Pancreas (tissue), 10 donors: ENCODE data around the gene ATRN. TPM values are rescaled to one million over a fixed set of nuclear protein-coding genes. Genes with fewer than 3 reads are reported as not detected.

Experiments
- ATAC-seq, 4 donors: fragments of 200-7000 bp; cut with Tn5 transposase; one replicate each; pipeline versions ENCODE4 v1.8.0 to v1.9.1; 2020; ENCODE audit warnings: mild to moderate bottlenecking in 4 of 4, moderate library complexity in 4 of 4
- DNase-seq, 6 donors: peaks; one replicate each; pipeline ENCODE4 v3.0.0-alpha.2; 2020
- FAIRE-seq: peaks from 2 replicates; lab custom pipeline; 2012; peaks lifted over from hg19 to GRCh38; lab: Jason Lieb, UNC
- H3K27ac ChIP-seq, 4 donors: fragments of 200-600 bp; sonication (generic); 1 replicate in 3 of 4; 2 replicates in 1 of 4; pipeline versions ENCODE4 v1.5.0 to v1.8.0; 2020
- H3K27me3 ChIP-seq, 4 donors: fragments of 200-600 bp; one replicate each; pipeline ENCODE4 v1.8.0; 2021
- H3K36me3 ChIP-seq, 3 donors: fragments of 200-600 bp; sonication (generic) in 1 of 3; one replicate each; pipeline versions ENCODE4 v1.5.0 to v1.8.0; 2020 to 2021
- H3K4me1 ChIP-seq, 3 donors: fragments of 200-600 bp; one replicate each; pipeline ENCODE4 v1.8.0; 2021
- H3K4me3 ChIP-seq, 4 donors: fragments of 200-600 bp; sonication (generic) in 2 of 4; one replicate each; pipeline versions ENCODE4 v1.5.0 to v1.8.0; 2020 to 2021
- H3K9me3 ChIP-seq, 4 donors: fragments of 200-600 bp; one replicate each; pipeline ENCODE4 v1.8.0; 2021
- WGBS, 2 donors: extraction: QIAGEN DNeasy Blood & Tissue Kit; methylation state at CpG; one replicate each; pipeline ENCODE4 v1.1.7; 2013; 5-methylcytosine and 5-hydroxymethylcytosine counted together
- intact Hi-C, 3 donors: fragments of 100-400 bp; cut with DNase I; formaldehyde crosslinking; loops; one replicate each; pipeline versions ENCODE4 v1.11.1 to v1.14.2; 2022
- polyA plus RNA-seq, 2 donors: library from polyadenylated mRNA; stranded (reverse); fragments of 200-250 nt; gene quantifications; one replicate each; pipeline ENCODE4 v1.2.3, GENCODE V29; 2013
- total RNA-seq, 6 donors: library from RNA; stranded (reverse); fragmentation: NEBNext Ultra II Directional in 4 of 6; extraction: Animal tissue kit (Norgen Biotek cat#: 25700) in 4 of 6; gene quantifications; one replicate each; pipeline versions ENCODE4 v1.2.1 to v1.2.4, GENCODE V29; 2021 to 2023
- TF ChIP-seq, protein P1 (sequence below), 4 donors: fragments of 200-600 bp; sonication (generic) in 3 of 4; IDR thresholded peaks; one replicate each; pipeline versions ENCODE4 v1.5.0 to v1.8.0; 2021; ENCODE audit warnings: antibody characterized with exemption in 4 of 4
- donor health status: healthy with polysubstance abuse.
- donor health status: DM: no; HTN: no; CAD: no; lungs with moderate emphysema.
- donor health status: DM: no; HTN: no; CAD: no.
- donor health status: control.
- donor health status: control.
- donor health status: Bipolar disorder and iron deficiency.
- donor health status: DM: yes; HTN: yes; CAD: no.
- donor health status: DM: no; HTN: no; CAD: no.
- donor health status: DM: no; HTN: no; CAD: no.
- donor health status: DM: yes; HTN: yes; CAD: no.

ATRN gene
- total and polyA plus RNA-seq, 8 donors, result 3.6 to 30.4 (median 20.6) TPM

DNA sequence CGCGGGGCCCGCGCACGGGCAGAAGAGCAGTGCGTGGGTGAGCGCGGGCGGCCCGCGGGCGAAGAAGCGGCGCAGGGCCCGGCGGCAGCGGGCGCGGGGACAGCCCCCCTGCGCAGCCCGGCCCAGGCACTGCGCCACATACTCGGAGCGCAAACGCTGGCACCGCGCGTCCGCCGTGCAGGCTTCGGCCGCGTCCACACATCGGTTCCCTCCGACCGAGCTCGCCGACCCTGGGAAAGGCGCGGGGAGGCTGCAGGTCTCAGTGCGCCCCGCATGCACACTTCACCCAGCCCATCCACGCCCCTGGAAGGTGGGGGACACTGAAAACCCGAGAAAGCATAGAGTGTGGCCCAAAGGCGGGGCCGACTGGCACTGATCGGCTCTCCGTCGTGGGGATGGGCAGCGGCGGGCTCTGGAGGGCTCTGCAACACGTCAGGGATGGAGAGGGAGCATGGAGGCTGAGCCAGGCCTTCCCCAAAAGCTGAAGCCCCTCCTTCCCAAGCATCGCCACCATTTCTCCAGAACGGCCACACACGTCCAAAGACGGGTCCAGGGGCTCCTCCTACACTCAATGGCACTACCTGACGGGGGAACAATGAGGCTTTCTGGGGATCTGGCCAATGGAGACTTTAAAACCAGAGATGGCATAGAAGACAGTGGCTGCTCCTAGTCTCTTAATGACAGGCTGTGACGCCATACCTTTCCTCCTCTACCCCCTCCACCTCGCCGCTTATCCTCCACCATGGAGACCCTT, 190.4 kb downstream of the ATRN start:
- H3K27me3 ChIP-seq, result no peaks in the 10 kb centered on the region
- no peak overlapping the region for H3K4me3 ChIP-seq
- H3K36me3 ChIP-seq, result no peaks in the 10 kb centered on the region
- FAIRE-seq, result no peak
- H3K9me3 ChIP-seq, result no peaks in the 10 kb centered on the region
- no peak for ATAC-seq
- TF ChIP-seq, protein P1, sequence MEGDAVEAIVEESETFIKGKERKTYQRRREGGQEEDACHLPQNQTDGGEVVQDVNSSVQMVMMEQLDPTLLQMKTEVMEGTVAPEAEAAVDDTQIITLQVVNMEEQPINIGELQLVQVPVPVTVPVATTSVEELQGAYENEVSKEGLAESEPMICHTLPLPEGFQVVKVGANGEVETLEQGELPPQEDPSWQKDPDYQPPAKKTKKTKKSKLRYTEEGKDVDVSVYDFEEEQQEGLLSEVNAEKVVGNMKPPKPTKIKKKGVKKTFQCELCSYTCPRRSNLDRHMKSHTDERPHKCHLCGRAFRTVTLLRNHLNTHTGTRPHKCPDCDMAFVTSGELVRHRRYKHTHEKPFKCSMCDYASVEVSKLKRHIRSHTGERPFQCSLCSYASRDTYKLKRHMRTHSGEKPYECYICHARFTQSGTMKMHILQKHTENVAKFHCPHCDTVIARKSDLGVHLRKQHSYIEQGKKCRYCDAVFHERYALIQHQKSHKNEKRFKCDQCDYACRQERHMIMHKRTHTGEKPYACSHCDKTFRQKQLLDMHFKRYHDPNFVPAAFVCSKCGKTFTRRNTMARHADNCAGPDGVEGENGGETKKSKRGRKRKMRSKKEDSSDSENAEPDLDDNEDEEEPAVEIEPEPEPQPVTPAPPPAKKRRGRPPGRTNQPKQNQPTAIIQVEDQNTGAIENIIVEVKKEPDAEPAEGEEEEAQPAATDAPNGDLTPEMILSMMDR (IDR thresholded peaks at IDR 0.05), result no peak
- H3K4me1 ChIP-seq, result no peaks in the 10 kb centered on the region
- 10 to 12% methylated on average over 60 of the region's 60 CpGs for WGBS, 2 donors
- no peak overlapping the region for H3K27ac ChIP-seq
- peak in 1 of 6 donors; percentile 55 for DNase-seq
- intact Hi-C loops, result no loop called here

DNA sequence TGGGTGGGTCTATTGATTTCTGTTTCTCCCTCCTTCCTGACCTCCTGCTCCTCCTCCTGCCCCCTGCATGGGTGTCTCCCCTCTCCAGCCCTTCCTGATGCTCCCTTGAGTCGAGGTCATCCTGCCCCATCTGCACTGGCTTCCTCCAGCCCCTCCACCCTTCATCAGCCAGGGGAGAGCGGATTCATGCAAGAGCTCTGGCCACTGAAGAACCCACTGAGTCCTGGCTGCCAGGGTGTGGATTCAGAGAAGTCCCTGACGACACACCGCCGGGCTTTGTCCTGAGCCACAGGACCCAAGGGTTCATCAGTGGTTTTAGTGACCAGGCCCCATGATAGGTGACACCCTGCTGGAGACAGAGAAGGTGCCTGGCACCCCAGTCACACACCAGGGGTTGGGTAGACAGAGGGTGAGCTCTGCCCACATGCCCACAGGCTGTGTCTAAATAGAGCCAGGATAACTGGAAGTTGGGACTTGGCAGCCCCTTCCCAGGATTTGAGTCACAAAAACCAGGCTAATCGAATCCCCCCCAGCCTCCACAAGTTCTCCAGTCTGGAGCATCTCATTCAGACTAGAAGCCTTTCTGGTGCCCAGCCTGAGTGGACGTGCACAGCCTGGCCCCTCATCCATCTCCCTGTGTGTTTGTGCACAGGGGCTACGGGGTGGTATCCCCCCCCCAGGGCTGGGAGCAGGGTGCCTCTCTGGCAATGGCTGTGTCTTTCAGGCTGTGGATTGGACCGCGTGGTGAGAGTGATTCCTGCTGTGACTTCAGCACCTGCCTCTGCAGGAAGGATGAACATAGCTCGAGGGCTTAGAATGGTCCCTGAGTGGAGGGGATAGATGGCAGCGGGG, 191.2 kb downstream of the ATRN start:
- no peaks in the 10 kb centered on the region for H3K9me3 ChIP-seq
- FAIRE-seq, result no peak
- H3K27ac ChIP-seq, result no peak overlapping the region
- H3K4me1 ChIP-seq, result no peaks in the 10 kb centered on the region
- TF ChIP-seq, protein P1 (IDR thresholded peaks at IDR 0.05), result no peak
- no peak overlapping the region for H3K4me3 ChIP-seq
- no peaks in the 10 kb centered on the region for H3K36me3 ChIP-seq
- 52 to 59% methylated on average over 12 of the region's 12 CpGs for WGBS, 2 donors
- intact Hi-C loops, result no loop called here
- no peaks in the 10 kb centered on the region for H3K27me3 ChIP-seq
- ATAC-seq, result no peak
- DNase-seq, result peak in 1 of 6 donors; percentile 39

DNA sequence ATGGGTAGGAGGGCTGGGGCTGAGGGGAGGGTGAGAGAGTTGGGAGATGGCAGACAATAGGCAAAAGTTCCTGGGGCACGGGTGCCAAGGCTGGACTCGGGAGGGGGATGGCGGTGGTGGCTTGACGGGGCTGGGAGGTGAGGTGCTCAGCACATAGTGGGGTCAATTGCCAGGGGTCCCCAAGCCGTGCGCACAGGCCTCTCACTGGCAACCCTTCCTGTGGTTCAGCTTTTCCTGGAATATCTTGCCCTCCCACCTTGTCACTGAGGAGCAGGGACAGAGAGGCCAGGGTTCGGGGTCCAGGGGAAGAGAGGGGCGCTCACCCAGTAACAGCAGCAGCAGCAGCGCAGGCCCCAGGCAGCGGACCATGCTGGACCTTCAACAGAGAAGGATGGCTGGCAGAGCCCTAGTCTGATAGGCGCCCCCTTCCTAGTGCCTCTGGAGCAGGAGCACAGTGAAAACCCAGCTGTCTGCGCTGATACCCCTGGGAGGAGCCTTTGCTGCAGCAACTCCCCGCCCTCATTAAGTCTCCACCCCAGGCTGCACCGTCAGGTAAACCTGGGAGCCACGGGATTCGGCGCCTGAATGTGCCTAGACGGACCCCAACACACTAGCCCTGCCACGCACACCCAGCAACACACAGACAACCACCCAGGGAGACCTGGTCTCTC, 192.3 kb downstream of the ATRN start, which contains the start of gene GFRA4:
Gene GFRA4, minus strand, starts transcription at position 369 of the 671 bp plus-strand sequence. Its CDS starts 0 bp downstream, at position 369.
- no peaks in the 10 kb centered on the region for H3K4me1 ChIP-seq
- H3K9me3 ChIP-seq, result no peaks in the 10 kb centered on the region
- FAIRE-seq (no peak), DNase-seq (peak in 1 of 6 donors; percentile 38), ATAC-seq (no peak)
- intact Hi-C loops, result no loop called here
- TF ChIP-seq, protein P1 (IDR thresholded peaks at IDR 0.05), result no peak
- no peak within 1 kb of the TSS for H3K27ac ChIP-seq
- H3K4me3 ChIP-seq, result no peak within 1 kb of the TSS
- WGBS, 2 donors, result 61 to 63% methylated on average over 19 of the region's 19 CpGs
- no peaks in the 10 kb centered on the region for H3K27me3 ChIP-seq
- H3K36me3 ChIP-seq, result no peaks in the 10 kb centered on the region

DNA sequence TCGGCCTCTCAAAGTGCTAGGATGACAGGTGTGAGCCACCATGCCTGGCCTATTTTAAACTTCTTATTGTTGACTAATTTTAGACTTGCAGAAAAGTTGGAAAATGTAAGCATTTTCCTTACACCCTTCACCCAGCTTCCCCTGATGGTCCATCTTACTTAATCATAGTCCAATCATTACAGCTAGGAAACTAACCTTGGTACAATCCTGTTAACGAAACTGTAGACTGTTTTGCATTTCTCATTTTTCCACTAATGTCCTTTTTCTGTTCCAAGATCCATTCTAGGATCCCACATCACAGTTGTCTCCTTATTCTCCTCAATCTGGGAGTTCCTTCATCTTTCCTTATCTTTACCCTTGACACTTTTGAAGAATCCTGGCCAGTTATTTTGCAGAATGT, 193.0 kb downstream of the ATRN start:
- ATAC-seq (no peak), FAIRE-seq (no peak), DNase-seq (no peak)
- intact Hi-C loops, result no loop called here
- Histone ChIP-seq H3K27ac (no peak overlapping the region), H3K36me3 (no peaks in the 10 kb centered on the region), H3K4me3 (no peak overlapping the region), H3K9me3 (no peaks in the 10 kb centered on the region), H3K4me1 (no peaks in the 10 kb centered on the region), H3K27me3 (no peaks in the 10 kb centered on the region)
- WGBS, 2 donors, result 76 to 86% methylated on average over 2 of the region's 2 CpGs
- TF ChIP-seq, protein P1 (IDR thresholded peaks at IDR 0.05), result no peak
